GM21367 (cell line): ENCODE results near the gene RALGAPA1.
"Not testable (repeated sequence)": the region's sequence is repeated elsewhere in the genome, so short reads cannot be mapped to it uniquely, and the experiment has no call there.

Experiments used
- ATAC-seq: cut with Tn5 transposase; IDR thresholded peaks from one replicate; pipeline ENCODE4 v1.9.1; 2021; ENCODE audit not compliant: unreplicated experiment

Gene RALGAPA1

DNA sequence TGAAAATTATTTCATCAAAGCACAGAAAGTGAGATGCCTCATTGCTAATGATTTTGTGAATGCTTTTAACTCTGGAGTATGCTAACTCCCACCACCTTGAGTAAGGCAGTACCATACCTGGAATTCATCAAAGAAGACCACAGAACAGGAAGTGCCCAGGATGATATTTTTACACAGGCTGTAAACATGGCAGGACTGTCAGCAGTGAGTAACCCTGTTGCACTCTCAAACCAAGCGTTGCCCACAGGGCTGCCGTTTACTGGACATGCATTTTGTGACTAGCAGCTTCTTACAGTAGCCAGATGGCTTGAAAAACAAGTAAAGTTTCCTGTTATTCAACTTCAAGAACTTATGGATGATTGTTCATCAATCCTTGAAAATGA lies 42.4 kb downstream of the RALGAPA1 start:
- no peak for ATAC-seq

DNA sequence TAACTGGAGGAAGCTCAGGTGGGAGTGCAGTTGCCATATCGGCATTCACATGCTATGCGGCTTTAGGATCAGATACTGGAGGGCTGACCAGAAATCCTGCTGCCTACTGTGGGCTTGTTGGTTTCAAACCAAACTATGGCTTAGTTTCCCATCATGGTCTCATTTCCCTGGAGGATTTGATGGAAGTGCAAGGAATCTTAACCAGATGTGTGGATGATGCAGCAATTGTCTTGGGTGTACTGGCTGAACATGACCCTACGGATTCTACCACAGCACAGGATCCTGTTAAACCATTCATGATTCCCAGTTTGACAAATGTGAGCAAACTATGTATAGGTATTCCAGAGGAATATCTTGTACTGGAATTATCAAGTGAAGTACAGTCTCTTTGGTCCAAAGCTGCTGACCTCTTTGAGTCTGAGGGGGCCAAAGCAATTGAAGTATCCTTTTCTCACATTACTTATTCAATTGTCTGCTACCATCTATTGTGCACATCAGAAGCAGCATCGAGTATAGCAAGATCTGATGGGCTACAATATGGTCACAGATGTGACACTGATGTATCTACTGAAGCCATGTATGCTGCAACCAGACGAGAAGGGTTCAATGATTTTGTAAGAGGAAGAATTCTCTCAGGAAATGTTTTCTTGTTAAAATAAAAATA lies 42.9 kb downstream of the RALGAPA1 start:
- ATAC-seq = no peak

DNA sequence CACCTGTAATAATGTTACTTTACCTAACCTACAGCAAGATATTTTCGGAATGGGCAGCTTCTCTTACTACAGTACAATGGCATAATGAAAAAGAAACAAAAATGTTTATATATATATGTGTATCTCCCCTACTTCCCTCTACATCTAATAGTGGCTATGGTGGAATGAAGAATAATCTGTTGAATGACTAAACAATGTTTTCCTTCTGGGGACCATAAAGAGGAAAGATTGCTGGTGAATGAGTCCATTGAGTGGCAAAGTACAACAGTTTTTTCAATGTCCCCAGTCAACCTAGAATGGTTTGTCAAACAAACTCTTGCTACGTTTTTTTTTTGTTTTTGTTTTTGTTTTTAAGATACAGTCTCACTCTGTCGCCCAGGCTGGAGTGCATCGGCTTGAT lies 47.2 kb downstream of the RALGAPA1 start:
- ATAC-seq = no peak

DNA sequence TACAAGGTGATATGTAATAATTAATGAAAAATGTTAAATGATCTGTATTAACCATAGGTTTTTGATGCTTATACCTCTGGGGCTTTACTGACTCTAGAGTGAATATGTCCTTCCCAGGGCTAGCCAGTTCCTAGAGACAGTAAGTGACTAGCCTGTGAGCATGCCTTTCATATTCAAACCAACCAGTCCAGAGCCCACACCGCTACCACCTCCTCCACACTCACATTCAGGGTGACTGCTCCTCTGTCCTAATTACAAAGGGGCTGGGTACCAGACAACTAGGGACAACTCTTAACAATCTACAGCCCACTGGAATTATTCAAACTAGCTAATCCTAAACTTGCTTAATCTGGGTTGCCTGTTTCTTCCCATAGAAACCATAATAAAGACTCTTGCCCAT lies 49.0 kb downstream of the RALGAPA1 start:
- ATAC-seq = no peak

DNA sequence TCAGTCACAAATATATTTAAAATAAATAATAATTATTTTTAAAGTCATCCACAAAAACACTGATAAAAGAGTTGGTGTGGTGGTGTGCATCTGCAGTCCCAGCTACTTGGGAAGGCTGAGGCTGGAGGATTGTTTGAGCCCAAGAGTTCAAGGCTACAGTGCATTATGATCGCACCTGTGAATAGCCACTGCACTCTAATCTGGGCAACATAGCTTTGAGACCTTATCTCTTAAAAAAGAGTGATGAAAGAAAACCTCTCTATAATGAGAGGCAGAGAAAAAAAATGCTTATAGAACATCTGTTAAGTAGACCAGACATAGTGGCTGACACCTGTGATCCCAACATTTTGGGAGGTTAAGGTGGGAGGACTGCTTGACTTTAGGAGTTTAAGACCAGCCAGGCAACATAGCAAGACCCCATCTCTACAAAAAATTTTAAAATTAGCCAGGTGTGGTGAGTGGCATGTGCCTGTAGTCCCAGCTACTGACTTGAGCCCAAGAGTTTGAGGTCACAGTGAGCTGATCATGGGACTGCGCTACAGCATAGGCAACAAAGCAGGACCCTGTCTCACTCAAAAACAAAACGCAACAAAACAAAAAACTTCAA lies 50.5 kb downstream of the RALGAPA1 start:
- no peak for ATAC-seq

DNA sequence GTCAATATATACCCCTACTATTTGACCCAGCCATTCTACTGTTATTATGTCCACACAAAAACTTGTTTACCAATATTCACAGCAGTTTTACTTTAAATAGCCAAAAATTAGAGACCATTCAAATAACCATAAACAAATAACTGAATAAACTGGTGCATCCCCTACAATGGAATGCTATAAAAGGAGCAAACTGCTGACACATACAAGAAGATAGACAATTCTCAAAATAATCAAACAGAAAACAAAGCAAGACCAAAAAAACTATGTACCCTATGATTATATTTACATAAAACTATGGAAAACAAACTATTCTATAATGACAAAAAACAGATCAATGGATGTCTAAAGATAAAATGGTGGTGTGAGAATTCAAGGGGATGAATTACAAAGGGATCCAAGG lies 54.4 kb downstream of the RALGAPA1 start:
- no peak for ATAC-seq

DNA sequence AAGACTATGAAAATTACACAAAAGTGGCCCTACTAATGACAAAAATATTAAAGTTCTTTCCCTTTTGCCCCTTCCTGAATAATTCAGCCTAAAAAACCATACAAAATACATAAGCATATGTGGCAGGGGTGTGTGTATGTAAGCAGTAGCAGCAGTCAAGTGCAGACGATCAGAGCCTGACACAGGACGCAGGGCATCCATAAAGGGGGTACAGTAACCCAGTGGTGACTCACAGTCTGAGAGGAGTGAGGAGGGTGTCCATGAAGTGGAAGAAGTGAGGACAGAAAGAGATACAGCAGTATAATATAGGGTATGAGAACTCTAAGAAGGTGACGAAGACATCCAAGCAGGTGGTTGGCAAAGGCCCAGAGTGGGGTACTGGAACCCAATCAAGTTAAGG lies 56.7 kb downstream of the RALGAPA1 start:
- ATAC-seq = no peak

DNA sequence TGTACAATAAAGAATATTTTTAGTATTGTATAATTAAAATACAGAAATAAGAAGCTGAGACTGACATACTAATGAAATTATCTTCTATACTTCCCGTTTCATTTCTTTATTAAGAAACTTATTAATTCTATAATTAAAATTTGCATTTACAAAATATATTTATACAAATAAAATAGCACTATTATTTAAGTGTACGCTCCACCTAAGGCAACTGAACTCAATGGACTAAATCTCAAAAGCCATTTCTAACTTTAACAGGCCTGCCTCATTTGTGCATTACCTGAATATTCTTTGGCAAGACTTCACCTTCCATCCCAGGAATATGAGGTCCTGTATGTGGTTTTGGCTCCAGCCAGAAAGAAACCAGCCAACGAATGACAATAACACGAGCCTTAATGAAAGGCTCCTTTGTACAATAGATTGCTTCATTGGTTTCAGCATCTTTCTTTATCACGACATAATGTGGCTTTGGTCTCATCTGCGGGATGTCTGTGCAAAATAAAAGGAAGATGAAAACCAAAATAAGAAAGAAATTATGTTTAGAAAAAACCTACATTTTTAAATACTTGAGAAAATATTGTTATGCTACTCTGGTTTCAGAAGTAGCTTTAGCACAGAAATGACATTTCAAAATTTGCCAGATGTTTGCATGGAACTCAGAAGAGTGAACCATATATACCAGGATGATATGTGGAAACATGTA lies 58.7 kb downstream of the RALGAPA1 start:
- ATAC-seq = no peak

DNA sequence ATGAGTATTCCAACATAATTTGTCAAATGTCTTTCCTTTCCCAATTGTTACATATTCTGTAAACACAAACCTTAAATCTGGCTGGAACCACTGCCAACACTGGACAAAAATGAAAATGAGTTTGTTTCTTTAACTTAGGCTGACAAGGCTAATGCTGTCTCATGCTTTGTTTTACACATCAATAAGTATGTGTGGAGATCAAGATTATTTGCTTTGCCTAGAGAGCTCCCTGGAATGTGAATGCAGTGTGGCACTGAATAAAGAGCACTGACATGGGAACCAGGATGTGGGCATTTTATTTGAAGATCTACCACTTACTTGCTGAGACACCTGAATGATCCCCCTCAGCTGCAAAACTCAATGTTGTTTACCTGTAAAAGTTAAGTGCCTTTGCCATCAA lies 61.7 kb downstream of the RALGAPA1 start:
- no peak for ATAC-seq

DNA sequence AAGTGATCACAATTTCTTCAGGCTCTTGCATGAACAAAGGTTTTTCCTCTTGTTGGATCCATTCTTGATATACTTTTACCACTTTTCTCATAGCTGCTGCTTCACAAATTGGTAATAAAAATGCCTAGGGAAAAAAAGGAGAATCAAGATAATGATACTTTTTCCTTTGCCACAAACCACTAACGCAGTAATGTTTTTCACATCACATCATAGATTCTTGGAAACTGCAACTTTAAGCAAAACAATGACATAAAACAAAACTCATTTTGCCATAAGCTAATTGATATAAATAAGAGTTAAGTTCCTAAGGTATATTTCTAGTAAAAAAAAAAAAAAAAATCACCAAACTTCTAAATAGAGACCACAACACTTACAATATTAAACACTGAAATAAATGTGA lies 66.7 kb downstream of the RALGAPA1 start:
- ATAC-seq = no peak

DNA sequence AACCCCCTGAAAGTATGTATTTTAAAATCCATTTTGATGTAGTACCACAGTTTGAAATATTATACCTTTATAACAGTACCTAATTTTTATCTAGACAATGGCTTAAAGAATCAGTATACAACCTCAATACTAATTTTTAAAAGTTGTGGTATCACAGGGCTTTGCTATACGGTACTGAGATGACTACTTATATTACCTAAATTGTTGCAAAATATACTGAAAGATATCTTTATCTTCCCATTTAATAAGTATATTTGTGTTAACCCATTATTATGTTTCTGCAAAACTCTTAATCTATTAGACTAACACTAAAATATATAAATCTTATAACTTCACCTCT lies 67.1 kb downstream of the RALGAPA1 start:
- no peak for ATAC-seq

DNA sequence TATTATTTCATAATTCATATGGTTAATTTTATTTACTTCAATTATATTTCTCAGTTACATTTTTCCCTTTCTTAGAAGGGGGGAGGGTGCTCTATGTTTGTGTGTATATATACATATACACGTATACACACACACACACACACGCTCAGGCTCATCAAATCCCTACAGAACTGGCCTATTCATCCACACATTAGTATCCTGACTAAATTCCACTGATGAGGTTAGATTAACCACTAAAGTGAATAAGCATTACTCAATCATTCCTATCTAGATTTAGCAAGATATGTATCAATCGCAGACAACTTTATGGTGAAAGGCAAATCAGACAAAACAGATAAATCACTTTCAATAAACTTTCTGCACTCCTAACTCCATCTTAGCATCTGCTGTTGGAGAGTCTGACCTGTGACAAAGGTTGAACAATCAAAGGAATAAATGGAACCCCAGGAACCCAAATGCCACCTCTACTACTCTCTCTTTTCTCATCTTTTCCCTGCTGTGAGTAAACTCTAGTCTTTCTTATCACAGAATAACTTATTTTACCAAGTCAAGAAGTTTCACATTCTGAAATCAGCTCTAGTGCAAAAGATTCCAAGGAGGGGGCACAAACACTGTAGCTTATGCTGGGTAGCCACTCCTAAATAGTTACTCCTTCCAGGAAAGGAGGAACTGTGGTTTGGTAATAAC lies 67.6 kb downstream of the RALGAPA1 start:
- ATAC-seq = no peak

DNA sequence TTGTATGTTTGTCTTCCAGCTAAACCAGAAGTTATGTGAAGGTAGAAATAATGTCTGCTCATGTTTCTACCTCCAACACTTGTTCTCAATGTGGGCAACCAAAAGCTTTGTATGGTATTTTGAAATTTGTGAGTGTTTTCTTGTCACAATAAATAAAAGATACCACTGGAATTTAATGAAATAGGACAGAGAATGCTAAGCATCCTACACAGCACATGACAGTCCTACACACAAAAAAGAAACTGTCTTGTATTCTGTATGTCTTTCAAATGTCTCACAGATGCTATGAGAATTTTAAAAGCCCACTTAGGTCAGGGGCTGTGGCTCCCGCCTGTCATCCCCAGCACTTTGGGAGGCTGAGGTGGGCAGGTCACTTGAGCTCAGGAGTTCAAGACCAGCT lies 68.9 kb downstream of the RALGAPA1 start:
- no peak for ATAC-seq

DNA sequence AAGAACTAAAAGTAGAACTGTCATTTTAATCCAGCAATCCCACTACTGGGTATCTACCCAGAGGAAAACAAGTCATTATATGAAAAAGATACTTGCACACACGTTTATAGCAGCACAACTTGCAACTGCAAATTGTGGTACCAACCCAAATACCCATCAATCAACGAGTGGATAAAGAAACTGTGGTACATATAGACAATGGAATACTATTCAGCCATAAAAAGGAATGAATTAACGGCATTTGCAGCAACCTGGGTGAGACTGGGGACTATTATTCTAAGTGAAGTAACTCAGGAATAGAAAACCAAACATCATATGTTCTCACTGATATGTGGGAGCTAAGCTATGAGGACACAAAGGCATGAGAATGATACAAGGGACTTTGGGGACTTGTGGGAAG lies 73.9 kb downstream of the RALGAPA1 start:
- not testable (repeated sequence) for ATAC-seq

DNA sequence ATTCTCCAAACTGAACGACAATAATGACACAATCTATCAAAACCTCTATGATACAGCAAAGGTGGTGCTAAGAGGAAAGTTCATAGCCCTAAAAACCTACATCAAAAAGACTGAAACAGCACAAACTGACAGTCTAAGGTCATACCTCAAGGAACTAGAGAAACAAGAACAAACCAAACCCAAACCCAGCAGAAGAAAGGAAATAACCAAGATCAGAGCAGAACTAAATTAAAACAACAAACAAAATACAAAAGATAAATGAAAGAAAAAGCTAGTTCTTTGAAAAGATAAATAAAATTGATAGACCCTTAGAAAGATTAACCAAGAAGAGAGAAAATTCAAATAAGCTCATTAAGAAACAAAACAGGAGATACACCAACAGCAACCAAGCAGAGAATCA lies 75.6 kb downstream of the RALGAPA1 start:
- not testable (repeated sequence) for ATAC-seq

DNA sequence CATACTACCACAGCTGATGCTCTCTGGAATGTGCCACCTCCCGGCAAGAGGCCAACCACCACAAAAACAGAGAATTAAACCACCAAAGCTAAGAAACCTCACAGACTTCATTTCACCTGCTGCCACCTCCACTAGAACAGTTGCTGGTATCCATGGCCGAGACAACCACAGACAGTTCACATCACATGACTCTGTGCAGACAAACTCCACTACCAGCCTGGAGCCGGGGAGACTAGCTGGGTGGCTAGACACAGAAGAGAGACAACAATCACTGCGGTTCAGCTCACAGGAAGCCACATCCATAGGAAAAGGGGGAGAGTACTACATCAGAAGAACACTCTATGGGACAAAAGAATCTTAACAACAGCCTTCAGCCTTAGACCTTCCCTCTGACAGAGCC lies 78.2 kb downstream of the RALGAPA1 start:
- no peak for ATAC-seq

DNA sequence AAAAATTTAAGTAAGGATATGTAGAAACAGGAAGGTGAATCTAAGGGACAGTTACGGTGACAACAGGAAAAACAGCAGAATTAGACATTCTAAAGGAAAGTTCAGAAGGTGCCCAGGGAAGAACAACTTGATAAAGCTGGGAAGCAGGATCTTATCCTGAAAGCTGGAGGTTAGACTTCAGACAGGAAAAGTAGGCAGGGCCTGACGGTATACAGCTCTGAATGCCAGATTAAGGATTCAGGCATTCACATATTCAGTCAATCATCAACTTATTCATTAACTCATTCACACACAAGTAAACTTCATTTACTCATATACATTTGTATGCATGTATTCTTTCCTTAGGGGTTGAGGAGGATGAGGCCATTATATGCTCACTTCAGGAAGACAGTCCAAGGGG lies 81.3 kb downstream of the RALGAPA1 start:
- no peak for ATAC-seq

DNA sequence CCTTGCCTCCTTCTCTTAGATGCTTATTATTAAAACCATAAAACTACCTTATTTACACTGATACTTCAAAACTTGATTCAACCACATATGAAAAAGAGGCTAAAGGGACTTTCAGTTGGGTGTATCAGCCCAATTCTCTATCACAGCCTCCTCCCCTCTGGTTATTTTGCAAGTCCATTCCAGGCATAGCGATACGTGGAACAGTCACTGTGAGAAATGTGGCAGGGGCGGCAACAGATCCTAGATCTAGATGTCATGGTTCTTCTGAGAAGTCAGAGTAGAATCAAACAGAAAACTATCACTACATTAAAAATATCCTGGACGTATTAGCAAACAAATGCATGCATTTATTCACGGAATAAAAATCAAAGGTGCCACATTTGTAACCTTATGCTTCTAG lies 83.2 kb downstream of the RALGAPA1 start:
- no peak for ATAC-seq

DNA sequence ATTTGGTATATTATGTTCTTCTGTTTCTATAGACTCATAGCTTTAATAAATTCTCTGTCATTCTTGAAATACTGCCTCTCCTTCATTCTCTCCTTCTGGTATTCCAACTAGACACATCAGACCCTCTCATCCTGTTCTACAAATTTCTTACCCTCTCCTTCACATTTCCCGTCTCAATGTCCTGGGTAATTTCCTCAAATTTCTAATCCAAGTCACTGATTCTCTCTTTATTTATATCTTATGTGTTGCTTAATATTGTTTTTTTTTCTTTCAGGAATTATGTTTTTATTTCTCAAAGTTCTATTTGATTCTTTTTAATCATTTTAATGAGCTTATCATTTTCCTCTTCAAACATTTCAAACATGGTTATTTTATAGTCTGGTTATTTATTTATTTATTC lies 94.0 kb downstream of the RALGAPA1 start:
- ATAC-seq = no peak

DNA sequence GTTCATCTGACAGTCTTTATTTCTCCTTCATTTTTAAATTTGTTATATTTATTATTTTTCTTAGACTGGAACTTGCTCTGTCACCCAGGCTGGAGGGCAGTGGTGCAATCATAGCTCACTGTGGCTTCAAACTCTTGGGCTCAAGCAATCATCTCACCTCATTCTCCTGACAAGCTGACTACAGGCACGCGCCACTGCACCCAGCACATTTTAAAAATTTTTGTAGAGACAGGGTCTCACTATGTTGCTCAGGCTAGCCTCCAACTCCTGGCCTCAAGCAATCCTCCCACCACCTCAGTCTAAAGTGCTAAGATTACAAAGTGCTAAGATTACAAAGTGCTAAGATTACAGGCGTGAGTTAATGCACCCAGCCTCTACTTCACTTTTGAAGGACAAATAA lies 96.6 kb downstream of the RALGAPA1 start:
- no peak for ATAC-seq

DNA sequence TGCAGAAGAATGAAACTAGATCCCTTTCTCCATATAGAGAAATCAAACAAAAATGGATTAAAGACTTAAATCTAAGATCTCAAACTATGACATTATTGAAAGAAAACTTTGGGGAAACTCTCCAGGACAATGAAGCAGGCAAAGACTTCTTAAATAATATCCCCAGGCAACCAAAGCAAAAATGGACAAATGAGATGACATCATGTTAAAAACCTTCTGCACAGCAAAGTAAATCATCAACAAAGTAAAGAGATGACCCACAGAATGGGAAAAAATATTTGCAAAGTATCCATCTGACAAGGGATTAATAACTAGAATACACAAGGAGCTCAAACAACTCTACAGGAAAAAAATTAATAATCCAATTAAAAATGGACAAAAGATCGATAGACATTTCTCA lies 101.0 kb downstream of the RALGAPA1 start:
- no peak for ATAC-seq

DNA sequence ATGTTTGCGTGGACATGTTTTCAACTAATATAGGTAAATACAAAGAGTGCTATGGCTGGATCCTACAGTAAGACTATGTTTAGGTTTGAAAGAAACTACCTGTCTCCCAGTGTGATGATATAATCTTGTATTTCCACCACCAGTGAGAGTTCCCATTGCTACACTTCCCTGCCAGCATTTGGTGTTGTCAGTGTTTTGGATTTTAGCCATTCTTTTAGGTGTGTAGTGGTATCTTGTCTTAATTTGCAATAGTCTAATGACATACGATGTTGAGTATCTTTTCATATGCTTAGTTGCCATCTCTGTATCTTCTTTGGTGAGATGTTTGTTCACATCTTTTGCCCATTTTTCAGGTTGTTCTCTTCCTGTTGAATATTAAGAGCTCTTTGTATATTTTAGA lies 103.5 kb downstream of the RALGAPA1 start:
- no peak for ATAC-seq
